DMS53 treated with DMSO at 0.1 percent for 48 hours (cell line): Measurements from ENCODE around the gene CHCHD6.

ENCODE experiments used
- DNase-seq: peaks from one replicate; lab custom pipeline; 2025; ENCODE audit not compliant: unreplicated experiment; lab: John Stamatoyannopoulos, UW

Gene CHCHD6

GRCh38 chr3:126956866-126957650, 253.0 kb downstream of the CHCHD6 start:
- DNase-seq, result no peak

- no peak for DNase-seq
Measured at GRCh38 chr3:126957776-126958637, 254.0 kb downstream of the CHCHD6 start.

- DNase-seq, result no peak
Measured at GRCh38 chr3:126958638-126959085, 254.6 kb downstream of the CHCHD6 start.

GRCh38 chr3:126959136-126959920, 255.3 kb downstream of the CHCHD6 start:
- no peak for DNase-seq

- no peak for DNase-seq
Measured at GRCh38 chr3:126959921-126960603, 256.0 kb downstream of the CHCHD6 start.

- no peak for DNase-seq
Measured at GRCh38 chr3:126960604-126960995, 256.6 kb downstream of the CHCHD6 start.

GRCh38 chr3:126961191-126961790, 257.3 kb downstream of the CHCHD6 start:
- DNase-seq, result no peak

GRCh38 chr3:126961791-126962461, 257.9 kb downstream of the CHCHD6 start:
- DNase-seq, result no peak

GRCh38 chr3:126962756-126963155, 258.7 kb downstream of the CHCHD6 start:
- no peak for DNase-seq

GRCh38 chr3:126963261-126964190, 259.5 kb downstream of the CHCHD6 start:
- no peak for DNase-seq

- DNase-seq, result no peak
Measured at GRCh38 chr3:126964261-126964660, 260.2 kb downstream of the CHCHD6 start.

- DNase-seq, result no peak
Measured at GRCh38 chr3:126964950-126965349, 260.9 kb downstream of the CHCHD6 start.

- no peak for DNase-seq
Measured at GRCh38 chr3:126965526-126966080, 261.6 kb downstream of the CHCHD6 start.

GRCh38 chr3:126967386-126967785, 263.3 kb downstream of the CHCHD6 start:
- no peak for DNase-seq

GRCh38 chr3:126968391-126969390, 264.7 kb downstream of the CHCHD6 start:
- DNase-seq, result no peak

GRCh38 chr3:126969586-126969985, 265.5 kb downstream of the CHCHD6 start:
- DNase-seq, result no peak

- no peak for DNase-seq
Measured at GRCh38 chr3:126970101-126970500, 266.1 kb downstream of the CHCHD6 start.
